ENCODE data around the gene COL16A1. TPM values are rescaled to one million over a fixed set of nuclear protein-coding genes. Genes with fewer than 3 reads are reported as not detected.
A peak's percentile ranks its signal among the peaks of the same experiment; 100 is the strongest.

The COL16A1 gene
- total RNA-seq, 2 experiments from 2014 or later, result 0.34 TPM; not detected in 1

GRCh38 chr1:31725777-31726535 lies 22.1 kb upstream of the COL16A1 start:
- ChIA-PET POLR2A (no interaction called here), CTCF (interaction anchor here (2.7 kb wide), 1 partner anchor 11 kb away, joined by 9 read pairs; no protein-coding TSS in a partner anchor)
- DNase-seq, result no peak
- peaks cover 2% of the 10 kb centered on the region for H3K27me3 Mint-ChIP-seq
- intact Hi-C loops (cut with micrococcal nuclease), result loop anchor here (10.0 kb wide), 1 partner anchor 59 kb away; no protein-coding TSS in a partner anchor
- no peaks in the 10 kb centered on the region for H3K9me3 Mint-ChIP-seq
- TF ChIP-seq, protein P1, sequence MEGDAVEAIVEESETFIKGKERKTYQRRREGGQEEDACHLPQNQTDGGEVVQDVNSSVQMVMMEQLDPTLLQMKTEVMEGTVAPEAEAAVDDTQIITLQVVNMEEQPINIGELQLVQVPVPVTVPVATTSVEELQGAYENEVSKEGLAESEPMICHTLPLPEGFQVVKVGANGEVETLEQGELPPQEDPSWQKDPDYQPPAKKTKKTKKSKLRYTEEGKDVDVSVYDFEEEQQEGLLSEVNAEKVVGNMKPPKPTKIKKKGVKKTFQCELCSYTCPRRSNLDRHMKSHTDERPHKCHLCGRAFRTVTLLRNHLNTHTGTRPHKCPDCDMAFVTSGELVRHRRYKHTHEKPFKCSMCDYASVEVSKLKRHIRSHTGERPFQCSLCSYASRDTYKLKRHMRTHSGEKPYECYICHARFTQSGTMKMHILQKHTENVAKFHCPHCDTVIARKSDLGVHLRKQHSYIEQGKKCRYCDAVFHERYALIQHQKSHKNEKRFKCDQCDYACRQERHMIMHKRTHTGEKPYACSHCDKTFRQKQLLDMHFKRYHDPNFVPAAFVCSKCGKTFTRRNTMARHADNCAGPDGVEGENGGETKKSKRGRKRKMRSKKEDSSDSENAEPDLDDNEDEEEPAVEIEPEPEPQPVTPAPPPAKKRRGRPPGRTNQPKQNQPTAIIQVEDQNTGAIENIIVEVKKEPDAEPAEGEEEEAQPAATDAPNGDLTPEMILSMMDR (IDR thresholded peaks at IDR 0.05), result no peak
- no peaks in the 10 kb centered on the region for H3K36me3 Mint-ChIP-seq (ENCODE audit: low read depth)
- no peaks in the 10 kb centered on the region for H3K4me1 Mint-ChIP-seq (ENCODE audit: low read depth)
- no peak overlapping the region for H3K27ac Mint-ChIP-seq
- no peak overlapping the region for H3K4me3 Mint-ChIP-seq
- no peak for ATAC-seq

DNA sequence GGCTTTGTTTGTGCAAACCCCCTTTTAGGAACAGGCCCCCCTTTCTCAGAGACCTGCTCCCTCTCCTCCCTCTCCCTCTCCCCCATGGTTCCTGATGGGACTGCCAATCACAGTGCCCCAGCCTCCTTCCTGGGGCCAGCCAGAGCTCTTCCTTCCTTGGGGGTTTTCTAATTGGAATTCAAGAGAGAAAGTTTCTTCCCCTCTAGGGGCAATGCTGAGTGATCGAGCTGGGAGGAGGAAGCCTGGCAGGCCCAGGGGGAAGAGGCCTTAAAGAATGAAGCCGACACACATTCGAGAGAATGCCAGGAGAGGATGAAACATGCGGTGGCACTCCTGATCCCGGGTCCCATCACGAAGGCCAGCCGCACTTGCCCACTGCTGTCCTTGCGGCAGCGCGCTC lies 21.3 kb upstream of the COL16A1 start:
- Mint-ChIP-seq H3K27ac (no peak overlapping the region), H3K4me1 (ENCODE audit: low read depth) (no peaks in the 10 kb centered on the region), H3K9me3 (no peaks in the 10 kb centered on the region), H3K36me3 (ENCODE audit: low read depth) (no peaks in the 10 kb centered on the region), H3K27me3 (peaks cover 2% of the 10 kb centered on the region), H3K4me3 (no peak overlapping the region)
- TF ChIP-seq, protein P1 (IDR thresholded peaks at IDR 0.05), result no peak
- ATAC-seq (no peak), DNase-seq (no peak)
- CTCF ChIA-PET, result interaction anchor here (2.7 kb wide), 1 partner anchor 10 kb away, joined by 9 read pairs; no protein-coding TSS in a partner anchor
- intact Hi-C loops (cut with micrococcal nuclease), result loop anchor here (10.0 kb wide), 1 partner anchor 60 kb away; no protein-coding TSS in a partner anchor
- POLR2A ChIA-PET, result no interaction called here

GRCh38 chr1:31723828-31724359 lies 20.1 kb upstream of the COL16A1 start:
- ATAC-seq (no peak), DNase-seq (peak; percentile 67)
- Mint-ChIP-seq H3K4me3 (no peak overlapping the region), H3K27me3 (peaks cover 5% of the 10 kb centered on the region), H3K9me3 (no peaks in the 10 kb centered on the region), H3K27ac (no peak overlapping the region), H3K4me1 (ENCODE audit: low read depth) (no peaks in the 10 kb centered on the region), H3K36me3 (ENCODE audit: low read depth) (no peaks in the 10 kb centered on the region)
- CTCF ChIA-PET, result interaction anchor here (0.6 kb wide), 1 partner anchor 11 kb away, joined by 3 read pairs; no protein-coding TSS in a partner anchor
- intact Hi-C loops (cut with micrococcal nuclease), result loop anchor here (10.0 kb wide), 1 partner anchor 61 kb away; no protein-coding TSS in a partner anchor
- POLR2A ChIA-PET, result no interaction called here
- TF ChIP-seq, protein P1 (IDR thresholded peaks at IDR 0.05), result no peak

DNA sequence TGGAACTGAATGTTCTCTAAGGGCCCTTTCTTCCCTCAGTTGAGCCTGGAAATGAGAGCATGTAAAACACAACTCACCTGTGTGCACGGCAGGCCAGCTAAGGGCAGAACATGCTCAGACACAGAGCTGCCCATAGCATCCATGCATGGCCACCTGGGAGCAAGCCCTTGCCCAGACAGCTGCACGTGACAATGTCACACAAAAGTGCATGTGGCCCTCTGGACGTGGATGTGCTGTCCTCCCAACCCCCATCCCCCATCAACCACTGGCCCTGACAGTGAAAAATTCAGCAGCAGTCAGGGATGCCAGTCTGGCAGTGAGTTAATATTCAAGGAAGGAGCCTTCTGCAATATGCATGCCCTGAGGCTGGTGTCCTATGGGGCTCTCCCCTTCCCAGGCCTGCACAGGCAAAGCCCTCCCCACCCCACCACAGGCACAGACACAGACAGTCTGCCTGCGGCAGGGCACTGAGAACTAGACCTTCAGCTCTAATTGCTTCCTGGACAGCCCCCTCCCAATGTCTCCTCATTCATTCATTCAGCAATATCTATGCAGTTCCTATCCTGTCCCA lies 14.6 kb upstream of the COL16A1 start:
- CTCF ChIA-PET, result interaction anchor here (1.7 to 1.9 kb wide), 3 partner anchors 11 to 71 kb away, joined by 4 to 10 read pairs (median 5); no protein-coding TSS in a partner anchor
- POLR2A ChIA-PET, result no interaction called here
- ATAC-seq, result no peak
- TF ChIP-seq, protein P1 (IDR thresholded peaks at IDR 0.05), result no peak
- H3K27me3 Mint-ChIP-seq, result peaks cover 35% of the 10 kb centered on the region
- intact Hi-C loops (cut with micrococcal nuclease), result loop anchor here (10.0 kb wide), 1 partner anchor 46 kb away; the partner anchor contains the start of gene ADGRB2
- no peaks in the 10 kb centered on the region for H3K36me3 Mint-ChIP-seq (ENCODE audit: low read depth)
- no peaks in the 10 kb centered on the region for H3K9me3 Mint-ChIP-seq
- no peak overlapping the region for H3K4me3 Mint-ChIP-seq
- DNase-seq, result no peak
- peaks cover 12% of the 10 kb centered on the region for H3K4me1 Mint-ChIP-seq (ENCODE audit: low read depth)
- no peak overlapping the region for H3K27ac Mint-ChIP-seq

All from activated CD8-positive, alpha-beta T cell treated with anti-CD3 and anti-CD28 coated beads for 36 hours (primary cell).